GM03348 (cell line): ENCODE measurements around the gene ADAMTS16.

ENCODE experiments used
- DNase-seq: peaks from one replicate; pipeline ENCODE4 v3.0.0; 2012; ENCODE audit warnings: low spot score

The ADAMTS16 gene

DNA sequence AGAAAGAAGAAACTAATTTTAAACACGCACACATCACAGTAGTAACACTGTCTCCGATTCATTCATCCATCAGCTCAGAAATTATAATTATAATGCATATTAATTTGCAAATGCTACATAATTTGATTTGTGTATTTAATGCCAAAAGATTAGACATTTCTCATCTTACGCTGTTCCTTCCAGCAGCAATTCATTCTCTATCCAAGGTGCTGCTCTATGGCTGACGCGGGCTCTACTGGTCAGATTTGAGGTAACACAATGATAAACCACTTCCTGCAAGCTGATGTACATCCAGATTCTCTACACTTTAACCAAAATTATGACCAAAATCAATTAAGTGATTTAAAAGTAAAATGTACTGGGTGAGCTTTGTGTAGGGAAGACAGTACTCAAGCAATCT is 204.5 kb downstream of the ADAMTS16 start:
- DNase-seq = no peak

DNA sequence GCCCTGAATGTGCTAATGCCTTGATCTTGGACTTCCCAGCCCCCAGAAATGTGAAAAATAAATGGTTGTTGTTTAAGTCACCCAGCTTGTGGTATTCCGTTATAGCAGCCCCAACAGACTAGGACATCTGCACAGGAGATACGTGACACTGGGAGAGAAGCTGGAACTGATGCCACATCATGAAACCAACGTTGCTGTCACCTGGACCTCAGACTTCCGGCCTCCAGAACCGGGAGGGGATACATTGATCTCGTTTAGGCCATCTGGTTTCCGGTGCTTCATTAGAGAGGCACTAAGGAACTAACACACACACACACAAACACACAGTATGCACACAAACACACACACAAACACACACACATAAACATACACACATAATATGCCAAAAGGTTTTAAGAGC is 207.3 kb downstream of the ADAMTS16 start:
- DNase-seq = no peak

DNA sequence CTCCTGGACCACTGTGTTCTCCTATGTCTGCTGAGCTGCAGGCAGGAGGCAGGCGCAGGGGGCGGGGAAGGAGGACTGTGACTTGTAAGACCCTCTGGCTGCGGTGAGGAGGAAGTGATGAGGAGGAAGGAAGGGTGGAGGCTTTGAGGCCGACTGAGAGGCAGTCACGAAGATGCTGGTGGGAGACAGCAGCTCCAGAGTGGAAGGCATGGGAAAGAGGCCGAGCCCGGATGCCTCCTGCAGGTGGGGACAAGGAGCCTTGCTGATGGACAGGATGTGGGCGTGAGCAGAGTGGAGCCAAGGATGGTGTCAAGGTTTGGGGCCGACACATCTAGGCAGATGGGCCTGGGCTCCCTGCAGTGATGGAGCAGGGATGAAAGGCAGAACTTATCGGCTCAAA is 208.0 kb downstream of the ADAMTS16 start:
- DNase-seq = no peak

DNA sequence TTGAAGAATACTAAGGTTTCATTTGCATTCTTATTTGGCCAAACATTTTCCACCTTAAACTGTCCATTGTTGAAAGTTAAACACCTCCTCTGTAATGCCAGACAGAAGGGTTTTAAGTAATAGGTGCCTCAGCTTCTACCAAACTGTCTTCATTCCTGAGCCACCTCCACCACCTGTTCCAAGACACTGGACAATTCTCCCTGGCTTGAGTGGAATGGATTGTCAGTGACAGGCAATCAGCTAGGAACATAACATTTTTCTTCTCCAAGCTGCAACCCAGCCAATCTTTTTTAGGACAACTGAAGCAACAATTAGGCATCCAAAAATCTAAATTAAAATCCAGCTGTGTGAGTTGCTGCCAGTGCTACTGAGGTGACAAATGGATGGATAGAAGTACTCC is 208.4 kb downstream of the ADAMTS16 start:
- no peak for DNase-seq

DNA sequence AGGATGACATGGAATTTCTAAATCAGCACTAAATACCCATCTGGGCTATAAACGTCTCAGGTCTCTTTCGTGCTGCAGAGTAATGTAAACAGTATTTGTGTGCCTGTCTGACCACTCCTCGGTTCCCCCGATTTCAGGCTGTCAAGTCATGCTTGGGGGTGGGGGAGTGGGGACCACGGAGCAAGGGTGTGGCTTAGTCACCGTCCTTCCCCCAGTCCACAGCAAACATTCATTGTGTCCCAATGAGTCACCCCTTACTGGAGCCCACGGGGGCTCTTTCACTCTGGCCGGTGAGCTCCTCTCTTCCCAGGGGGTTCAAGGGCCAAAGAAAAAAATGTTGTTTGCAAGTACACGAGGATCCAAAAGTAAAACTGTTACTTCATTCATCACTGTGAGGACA is 210.0 kb downstream of the ADAMTS16 start:
- no peak for DNase-seq

- DNase-seq = no peak
Measured at GRCh38 chr5:5351288-5351979, 211.3 kb downstream of the ADAMTS16 start.

DNA sequence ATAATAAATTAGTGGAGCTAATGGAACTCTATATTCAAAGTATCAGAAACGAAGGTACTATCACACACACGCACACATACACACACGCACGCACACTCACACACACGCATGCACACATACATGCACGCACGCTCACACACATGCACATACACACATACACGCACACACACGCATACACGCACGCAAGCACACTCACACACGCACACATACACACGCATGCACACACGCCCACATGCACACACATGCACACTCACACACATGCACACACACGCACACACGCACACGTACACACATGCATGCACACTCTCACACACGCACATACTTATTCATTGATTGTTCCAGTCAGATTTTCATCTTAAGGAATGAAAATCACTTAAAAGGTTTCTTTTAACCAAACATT is 212.5 kb downstream of the ADAMTS16 start:
- no peak for DNase-seq

DNA sequence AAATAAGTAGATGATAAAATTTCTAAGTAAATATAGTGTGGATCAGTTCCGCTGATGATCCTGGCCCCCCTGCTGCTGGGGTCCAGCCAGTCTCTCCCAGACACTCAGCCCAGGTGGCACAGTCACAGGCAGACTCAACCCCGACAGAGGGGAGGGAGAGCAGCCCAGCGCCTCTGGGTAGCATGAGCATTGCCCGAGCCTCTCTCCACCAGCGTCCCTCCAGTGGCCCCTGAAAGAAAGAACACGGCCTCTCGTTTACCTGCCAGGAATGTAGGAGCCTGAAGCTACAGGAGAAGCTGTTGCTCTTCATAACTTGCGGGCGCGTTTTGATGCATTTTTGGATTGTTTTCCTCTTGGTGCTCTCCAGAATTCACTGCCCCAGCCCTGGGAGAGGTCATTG is 213.6 kb downstream of the ADAMTS16 start:
- no peak for DNase-seq

GRCh38 chr5:5356765-5357164 is 216.6 kb downstream of the ADAMTS16 start:
- no peak for DNase-seq

DNA sequence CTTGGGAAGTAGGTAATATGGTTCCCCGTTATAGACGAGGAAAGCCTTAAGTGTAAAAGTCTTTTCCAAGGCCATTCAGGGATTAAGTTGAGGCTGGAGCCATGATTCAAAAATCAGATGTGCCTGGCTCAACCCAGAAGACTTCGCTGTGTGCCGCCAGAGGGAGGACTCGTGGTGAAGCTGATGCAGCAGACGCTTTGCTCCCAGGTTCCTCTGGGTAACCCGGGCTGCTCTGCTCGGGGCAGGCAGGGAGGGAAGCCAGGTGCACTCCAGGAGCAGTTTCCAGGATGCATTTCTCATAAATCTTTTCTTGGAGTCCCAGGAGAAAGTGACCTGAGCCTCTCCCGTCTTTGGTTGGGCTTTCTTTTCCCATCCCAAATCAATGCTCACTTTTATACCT is 219.5 kb downstream of the ADAMTS16 start:
- no peak for DNase-seq

GRCh38 chr5:5360363-5360940 is 220.3 kb downstream of the ADAMTS16 start:
- no peak for DNase-seq

GRCh38 chr5:5360941-5361520 is 220.9 kb downstream of the ADAMTS16 start:
- no peak for DNase-seq

DNA sequence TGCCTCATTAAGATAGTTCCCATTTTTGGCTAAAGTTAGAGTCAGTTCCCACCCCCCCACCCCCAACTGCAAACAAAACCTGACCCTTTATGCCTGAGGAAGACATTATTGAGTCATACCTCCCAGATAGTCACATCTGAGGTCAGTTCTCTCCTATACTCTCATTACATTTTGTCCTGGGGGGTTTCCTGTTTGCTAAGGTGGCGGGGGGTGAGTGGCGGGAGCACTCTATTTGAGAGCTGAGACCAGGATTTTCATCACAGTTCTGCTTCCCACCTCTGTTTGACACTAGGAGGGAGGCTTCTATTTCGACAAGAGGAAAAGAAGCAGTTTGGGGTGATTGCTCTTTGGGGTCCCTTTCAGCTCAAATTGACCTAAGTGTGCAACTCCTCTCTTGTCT is 222.9 kb downstream of the ADAMTS16 start:
- DNase-seq = no peak

DNA sequence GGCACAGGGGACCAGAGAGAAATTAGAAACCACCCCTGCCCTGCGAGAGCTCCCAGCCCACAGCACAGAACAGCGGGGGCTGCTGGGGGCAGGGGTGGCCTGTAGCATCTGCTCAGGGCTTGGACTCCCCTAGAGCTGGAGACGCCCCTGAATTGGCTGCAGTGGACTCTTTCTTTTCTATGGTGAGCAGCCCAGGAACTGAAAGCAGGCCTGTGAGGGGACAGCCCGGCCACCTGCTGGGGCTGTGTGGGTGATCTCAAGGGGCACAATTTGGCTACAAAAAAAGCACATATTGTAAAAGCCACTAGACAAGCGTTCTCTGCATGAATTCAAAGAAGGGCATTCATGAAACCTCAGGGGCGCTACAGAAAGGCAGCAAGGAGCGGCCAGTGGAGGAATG is 224.8 kb downstream of the ADAMTS16 start:
- DNase-seq = no peak

DNA sequence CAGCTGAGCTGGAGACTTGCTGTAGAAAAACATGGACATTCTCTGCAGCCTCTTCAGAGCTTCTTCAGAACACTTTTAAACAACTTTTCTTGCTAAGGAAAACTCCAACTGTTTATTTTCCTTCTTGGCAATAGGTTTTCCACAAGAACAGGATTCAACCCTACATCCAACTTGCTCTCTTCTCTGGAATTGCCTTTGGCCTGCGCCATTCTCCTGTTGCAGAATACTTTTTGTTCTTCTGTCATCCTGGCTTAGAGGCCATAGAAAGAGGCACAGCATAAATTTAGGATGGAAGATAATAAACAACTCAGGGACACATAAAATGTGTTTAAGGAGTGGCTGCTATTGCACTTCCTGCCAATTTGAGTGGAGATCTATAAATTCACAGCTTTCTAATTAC is 227.6 kb downstream of the ADAMTS16 start:
- no peak for DNase-seq

GRCh38 chr5:5369051-5369605 is 229.0 kb downstream of the ADAMTS16 start:
- no peak for DNase-seq
